IPS-18c (cell line): ENCODE results near the gene GABRB3.

Source experiments
- H3K4me3 ChIP-seq: 2 replicates; pipeline ENCODE4 v1.7.0; 2013; ENCODE audit warnings: low read depth, mild to moderate bottlenecking, low read length, moderate library complexity; ENCODE audit not compliant: insufficient read depth
- H3K9me3 ChIP-seq: one replicate; pipeline ENCODE4 v1.6.1; 2013; ENCODE audit warnings: mild to moderate bottlenecking, low read length, moderate library complexity; ENCODE audit not compliant: control insufficient read depth, insufficient read depth

Gene GABRB3

GRCh38 chr15:26623071-26623470, 149.8 kb downstream of the GABRB3 start:
- H3K4me3 ChIP-seq: no peak overlapping the region
- H3K9me3 ChIP-seq: no peaks in the 10 kb centered on the region

- Histone ChIP-seq H3K9me3 (no peaks in the 10 kb centered on the region), H3K4me3 (no peak overlapping the region)
These were observed 151.1 kb downstream of the GABRB3 start for GRCh38 chr15:26621816-26622215.

- H3K9me3 ChIP-seq: no peaks in the 10 kb centered on the region
- H3K4me3 ChIP-seq: no peak overlapping the region
These were observed 152.1 kb downstream of the GABRB3 start for GRCh38 chr15:26620528-26621458.

- no peak overlapping the region for H3K4me3 ChIP-seq
- no peaks in the 10 kb centered on the region for H3K9me3 ChIP-seq
These were observed 157.0 kb downstream of the GABRB3 start for GRCh38 chr15:26615927-26616302.

DNA sequence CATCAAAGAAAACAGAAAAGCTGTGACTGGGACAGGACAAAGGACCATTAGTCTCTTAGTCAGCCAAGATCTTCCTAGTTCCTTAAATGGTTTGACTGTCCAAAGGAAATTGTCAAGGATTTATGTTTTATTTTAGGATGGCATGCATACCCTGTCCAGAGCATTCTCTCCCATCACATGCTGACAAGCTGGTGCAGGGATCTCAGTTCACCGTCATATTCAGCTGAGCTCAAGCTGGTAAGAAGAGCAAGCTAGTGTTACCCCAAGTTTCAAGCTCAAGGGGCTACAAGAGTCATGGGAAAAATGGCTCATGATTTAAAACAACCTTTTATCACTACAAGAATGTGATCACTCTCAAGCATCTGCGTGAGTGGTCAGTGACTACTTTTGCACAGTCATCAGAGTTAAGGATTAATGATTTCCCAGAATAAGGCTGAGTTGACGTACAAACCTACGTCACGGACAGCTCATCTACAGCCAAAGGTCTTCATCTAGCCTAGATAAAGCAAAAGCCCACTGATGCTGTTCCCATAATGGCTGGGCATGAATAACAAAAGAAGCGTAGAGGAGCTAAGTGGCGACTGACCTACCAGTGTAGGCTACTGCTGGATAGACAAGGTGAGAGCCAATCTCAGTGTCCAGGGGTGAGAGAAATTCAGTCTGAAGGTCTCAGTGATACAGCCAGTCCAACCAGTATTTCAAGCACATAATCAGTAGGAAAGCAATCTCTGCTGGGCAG, 157.5 kb downstream of the GABRB3 start:
- no peak overlapping the region for H3K4me3 ChIP-seq

DNA sequence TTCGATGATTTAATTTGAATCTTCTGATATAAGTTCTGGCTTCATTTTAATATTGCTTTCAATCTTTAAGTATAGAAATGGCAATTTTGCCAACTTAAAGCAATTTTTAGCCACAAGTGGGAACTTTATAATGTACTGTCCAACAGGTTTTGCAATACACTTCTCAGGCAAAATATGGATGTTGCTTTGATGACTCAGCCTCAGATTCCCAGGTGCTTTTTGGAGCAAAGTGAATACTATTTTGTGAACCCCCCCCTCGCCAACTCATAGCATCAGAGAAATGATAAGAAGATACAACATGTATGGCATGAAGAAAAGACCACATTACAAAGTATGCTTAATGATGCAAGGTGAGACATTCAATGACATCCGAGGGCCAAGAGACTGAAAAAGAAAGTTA, 158.1 kb downstream of the GABRB3 start:
- Histone ChIP-seq H3K4me3 (no peak overlapping the region), H3K9me3 (no peaks in the 10 kb centered on the region)

More for the DNA sequence above, 157.5 kb downstream of the GABRB3 start:
- no peaks in the 10 kb centered on the region for H3K9me3 ChIP-seq

DNA sequence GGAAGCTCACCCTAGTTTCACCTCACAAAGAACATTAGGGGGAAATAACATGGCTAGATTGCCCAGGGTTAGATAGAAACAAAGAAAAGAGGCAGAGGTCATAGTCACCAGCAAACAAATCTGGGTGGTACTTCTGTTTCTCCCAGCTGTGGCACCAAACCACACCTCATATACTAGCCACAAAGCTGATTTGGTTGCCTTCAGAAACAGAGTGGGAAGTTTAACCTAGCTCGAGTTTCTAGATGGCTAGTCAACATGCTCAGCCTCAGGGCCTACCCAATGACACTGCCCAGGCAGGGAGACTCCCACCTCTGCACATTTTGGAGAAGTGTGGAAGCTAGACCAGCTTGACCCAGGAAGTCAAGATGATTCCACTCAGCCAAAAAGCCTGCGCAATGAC, 174.2 kb downstream of the GABRB3 start:
- no peaks in the 10 kb centered on the region for H3K9me3 ChIP-seq
- H3K4me3 ChIP-seq: no peak overlapping the region

- H3K4me3 ChIP-seq: no peak overlapping the region
- H3K9me3 ChIP-seq: peaks cover 2% of the 10 kb centered on the region
These were observed 177.3 kb downstream of the GABRB3 start for GRCh38 chr15:26595611-26596010.

GRCh38 chr15:26590676-26591075, 182.2 kb downstream of the GABRB3 start:
- peaks cover 2% of the 10 kb centered on the region for H3K9me3 ChIP-seq
- no peak overlapping the region for H3K4me3 ChIP-seq

- H3K9me3 ChIP-seq: no peaks in the 10 kb centered on the region
- H3K4me3 ChIP-seq: no peak overlapping the region
These were observed 190.0 kb downstream of the GABRB3 start for GRCh38 chr15:26582840-26583239.

GRCh38 chr15:26580943-26581342, 191.9 kb downstream of the GABRB3 start:
- H3K9me3 ChIP-seq: no peaks in the 10 kb centered on the region
- H3K4me3 ChIP-seq: no peak overlapping the region

GRCh38 chr15:26572602-26573350, 200.1 kb downstream of the GABRB3 start:
- H3K9me3 ChIP-seq: no peaks in the 10 kb centered on the region
- no peak overlapping the region for H3K4me3 ChIP-seq

DNA sequence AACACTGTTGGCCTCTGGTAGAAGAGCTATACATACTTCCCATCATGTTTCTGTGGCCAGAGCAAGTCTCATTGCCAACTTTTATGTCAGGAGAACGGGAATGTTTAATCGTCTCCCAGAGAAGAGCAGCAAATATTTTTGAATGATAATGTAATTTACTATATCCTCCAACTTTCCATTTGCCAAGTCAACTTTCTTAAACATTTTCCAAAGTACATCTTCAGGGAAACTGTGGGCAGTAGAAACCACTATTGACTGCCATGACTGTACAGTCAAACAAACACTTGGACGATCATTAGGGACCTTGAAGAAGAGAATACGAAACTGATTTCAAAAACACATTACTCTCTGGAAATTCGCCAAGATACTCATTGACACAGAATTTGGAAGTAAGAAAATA, 201.5 kb downstream of the GABRB3 start:
- Histone ChIP-seq H3K9me3 (no peaks in the 10 kb centered on the region), H3K4me3 (no peak overlapping the region)

- H3K4me3 ChIP-seq: no peak overlapping the region
These were observed 207.3 kb downstream of the GABRB3 start for GRCh38 chr15:26565542-26565941.

GRCh38 chr15:26564361-26564760, 208.5 kb downstream of the GABRB3 start:
- H3K4me3 ChIP-seq: no peak overlapping the region
- no peaks in the 10 kb centered on the region for H3K9me3 ChIP-seq

More at GRCh38 chr15:26565542-26565941, 207.3 kb downstream of the GABRB3 start:
- no peaks in the 10 kb centered on the region for H3K9me3 ChIP-seq

GRCh38 chr15:26562336-26562735, 210.5 kb downstream of the GABRB3 start:
- Histone ChIP-seq H3K4me3 (no peak overlapping the region), H3K9me3 (no peaks in the 10 kb centered on the region)

GRCh38 chr15:26561896-26562295, 211.0 kb downstream of the GABRB3 start:
- Histone ChIP-seq H3K9me3 (no peaks in the 10 kb centered on the region), H3K4me3 (no peak overlapping the region)
